Measurements from ENCODE around the gene ZNF775.

The ZNF775 gene

GRCh38 chr7:150351587-150352194 is 27.4 kb upstream of the ZNF775 start:
- no peak for DNase-seq

- no peak for DNase-seq
These were observed 23.5 kb upstream of the ZNF775 start for GRCh38 chr7:150355666-150356059.

- peak in 1 of 2 donors; percentile 56 for DNase-seq
These were observed 22.7 kb upstream of the ZNF775 start for GRCh38 chr7:150356265-150356897.

- DNase-seq = peak in 1 of 2 donors; percentile 92
These were observed 21.9 kb upstream of the ZNF775 start for GRCh38 chr7:150357270-150357669.

GRCh38 chr7:150357771-150358427 is 21.2 kb upstream of the ZNF775 start:
- no peak for DNase-seq

- DNase-seq = no peak
These were observed 20.7 kb upstream of the ZNF775 start for GRCh38 chr7:150358433-150358832.

GRCh38 chr7:150358988-150359621 is 20.0 kb upstream of the ZNF775 start:
- DNase-seq = no peak

- no peak for DNase-seq
These were observed 19.3 kb upstream of the ZNF775 start for GRCh38 chr7:150359622-150360362.

- DNase-seq = no peak
These were observed 18.6 kb upstream of the ZNF775 start for GRCh38 chr7:150360363-150361058.

- no peak for DNase-seq
These were observed 17.7 kb upstream of the ZNF775 start for GRCh38 chr7:150361402-150361801.

GRCh38 chr7:150361807-150362621 is 17.1 kb upstream of the ZNF775 start:
- DNase-seq = no peak

- peak in 1 of 2 donors; percentile 17 for DNase-seq
These were observed 15.8 kb upstream of the ZNF775 start for GRCh38 chr7:150363370-150363769.

GRCh38 chr7:150363872-150364271 is 15.3 kb upstream of the ZNF775 start:
- DNase-seq = peak in 1 of 2 donors; percentile 84

GRCh38 chr7:150365194-150365593 is 13.9 kb upstream of the ZNF775 start:
- no peak for DNase-seq

GRCh38 chr7:150365673-150366398 is 13.3 kb upstream of the ZNF775 start:
- peak in 1 of 2 donors; percentile 56 for DNase-seq

- no peak for DNase-seq
These were observed 11.4 kb upstream of the ZNF775 start for GRCh38 chr7:150367677-150368095.

GRCh38 chr7:150368096-150368883 is 10.8 kb upstream of the ZNF775 start, which contains the start of gene REPIN1:
Gene REPIN1, plus strand, starts transcription at chr7:150368822. Its CDS starts 890 bp downstream, at chr7:150369712.
- DNase-seq = peak; percentile 44 to 58

GRCh38 chr7:150368884-150369747 is 10.0 kb upstream of the ZNF775 start:
- peak in 1 of 2 donors; percentile 54 for DNase-seq
